IPS-NIHi7 (cell line): Measurements from ENCODE around the gene CRIP1.
A peak's percentile ranks its signal among the peaks of the same experiment; 100 is the strongest.

Experiments
- DNase-seq: peaks from one replicate; pipeline ENCODE4 v3.0.0; 2012; ENCODE audit warnings: mixed read lengths; ENCODE audit errors: extremely low spot score

Gene CRIP1

DNA sequence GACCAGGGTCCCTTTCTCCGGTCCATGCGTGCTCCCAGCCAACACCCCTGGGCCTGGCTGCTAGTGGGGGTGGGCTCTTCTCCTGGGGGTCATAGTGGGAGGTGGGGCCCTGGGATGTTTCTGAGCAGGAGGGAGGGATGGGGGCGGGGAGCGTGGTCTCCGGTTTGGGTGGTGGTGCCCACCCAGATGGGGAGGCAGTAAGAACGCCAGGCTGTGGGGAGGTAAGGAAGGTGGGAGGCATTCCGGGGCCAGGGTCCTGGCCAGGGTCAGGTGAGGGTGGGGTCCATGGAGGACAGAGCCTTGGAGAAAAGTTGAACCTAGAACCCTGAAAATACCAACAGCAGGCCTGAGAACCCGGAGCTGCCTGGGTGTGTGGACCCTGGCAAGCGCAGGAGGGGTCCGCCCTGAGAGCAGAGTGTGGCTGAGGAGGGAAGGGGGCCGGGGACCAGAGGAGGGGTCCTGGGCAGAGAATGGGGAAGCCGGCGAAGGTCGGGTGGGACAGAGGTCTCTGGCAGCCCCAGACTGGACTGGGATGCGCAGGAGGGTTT, 6.4 kb upstream of the CRIP1 start:
- DNase-seq = no peak

GRCh38 chr14:105480807-105481801, 5.6 kb upstream of the CRIP1 start:
- DNase-seq = peak; percentile 90

- DNase-seq = peak; percentile 85
These were observed 4.7 kb upstream of the CRIP1 start for GRCh38 chr14:105481886-105482457.

- DNase-seq = no peak
These were observed 4.1 kb upstream of the CRIP1 start for GRCh38 chr14:105482486-105483110.

DNA sequence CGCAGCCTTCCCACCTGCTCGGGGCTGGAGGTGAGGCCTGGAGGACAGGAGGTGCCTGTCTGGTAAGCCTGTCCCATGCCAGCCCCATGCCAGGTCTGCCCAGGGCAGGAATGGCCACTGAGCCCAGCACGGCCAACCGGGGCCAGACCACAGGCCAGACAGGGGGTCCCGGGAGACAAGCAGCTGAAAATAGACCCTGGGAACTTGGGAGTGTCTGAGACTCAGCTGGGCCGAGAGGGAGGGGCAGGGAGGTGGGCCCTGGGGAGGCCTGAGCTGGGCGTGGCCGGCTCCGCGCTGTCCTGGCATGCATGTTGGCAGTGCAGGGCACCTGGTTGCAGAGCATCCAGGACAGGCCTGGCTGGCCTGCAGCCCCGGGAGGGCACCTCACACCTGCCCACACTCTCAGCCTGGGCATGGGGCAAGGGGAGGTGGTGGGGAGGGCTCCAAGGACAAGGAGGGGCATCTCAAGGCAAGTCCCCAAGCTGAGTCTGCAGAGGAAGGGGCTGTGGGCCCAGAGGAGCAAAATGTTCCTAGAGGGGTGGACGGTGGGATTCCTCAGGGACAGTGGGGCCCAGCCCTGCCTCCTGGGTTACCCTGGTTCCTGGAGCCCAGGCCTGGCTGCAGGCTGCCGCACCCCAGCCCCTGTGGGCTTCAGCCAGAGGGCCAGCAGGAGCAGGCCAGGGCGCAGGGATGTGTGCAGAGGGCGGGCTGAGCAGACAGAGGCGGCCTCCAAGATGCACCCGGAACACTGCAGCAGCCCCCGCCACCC, 3.2 kb upstream of the CRIP1 start:
- no peak for DNase-seq

- no peak for DNase-seq
These were observed 2.4 kb upstream of the CRIP1 start for GRCh38 chr14:105484069-105484996.

DNA sequence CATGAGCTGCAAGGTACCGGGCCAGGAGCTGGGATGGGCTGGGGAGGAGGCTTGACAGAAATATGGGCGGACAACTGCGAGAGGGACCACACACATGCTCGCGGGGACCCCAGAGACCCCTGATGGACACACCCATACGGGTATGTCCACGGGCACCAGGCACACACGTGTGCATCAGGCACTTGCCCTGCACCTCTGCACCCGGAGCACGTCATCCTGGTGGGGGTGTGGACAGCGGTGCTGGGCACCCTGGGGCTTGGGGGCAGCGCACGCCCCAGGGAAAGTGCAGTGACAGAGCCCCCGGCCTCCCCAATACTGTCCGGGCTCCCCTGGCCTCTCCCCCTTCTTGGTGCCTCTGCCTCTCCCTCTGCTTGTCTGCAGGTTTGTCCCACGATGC, 1.7 kb upstream of the CRIP1 start:
- DNase-seq = no peak

DNA sequence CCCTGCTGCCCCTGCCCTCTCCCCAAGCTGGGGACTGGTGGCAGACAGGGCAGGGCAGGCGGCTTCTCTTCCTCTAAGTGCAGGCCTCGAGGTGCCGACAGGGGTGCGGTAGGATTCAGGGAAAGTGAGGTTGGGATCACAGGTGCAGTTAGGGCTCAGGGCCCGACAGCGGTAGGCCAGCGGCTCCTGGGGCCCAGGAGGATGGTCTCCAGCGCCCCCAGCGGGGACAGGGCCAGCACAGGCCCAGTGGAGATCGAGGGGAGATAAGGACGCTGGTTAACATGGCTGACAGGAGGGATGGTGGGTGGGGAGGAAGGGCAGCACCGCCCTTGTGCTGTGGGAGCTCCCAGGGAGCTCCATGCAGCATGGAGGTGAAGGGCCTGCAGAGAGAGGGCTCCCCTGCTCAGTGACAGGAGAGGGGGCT, 935 bp upstream of the CRIP1 start:
- peak; percentile 80 for DNase-seq

DNA sequence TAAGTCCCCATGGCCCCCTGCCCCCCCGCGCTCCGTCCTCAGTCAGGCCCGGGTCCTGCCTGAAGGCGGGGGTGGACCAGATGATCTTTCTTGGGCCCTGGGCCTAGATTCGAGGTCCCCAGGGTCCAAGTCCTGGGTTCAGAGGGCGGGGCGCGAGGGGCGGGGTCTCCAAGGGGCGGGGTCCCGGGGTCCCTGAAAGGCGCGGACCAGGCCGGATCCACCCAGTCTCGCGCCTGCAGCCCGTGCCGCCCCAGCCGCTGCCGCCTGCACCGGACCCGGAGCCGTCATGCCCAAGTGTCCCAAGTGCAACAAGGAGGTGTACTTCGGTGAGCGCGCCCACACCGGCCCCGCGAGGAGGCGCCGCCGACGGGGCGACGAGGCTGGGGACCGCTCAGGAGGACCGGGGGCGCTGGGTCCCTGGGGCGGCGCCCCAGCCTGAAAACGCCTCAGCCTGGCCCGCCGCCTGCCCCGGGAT, 325 bp downstream of the CRIP1 start:
- DNase-seq = no peak

GRCh38 chr14:105487449-105487985, 831 bp downstream of the CRIP1 start:
- no peak for DNase-seq

DNA sequence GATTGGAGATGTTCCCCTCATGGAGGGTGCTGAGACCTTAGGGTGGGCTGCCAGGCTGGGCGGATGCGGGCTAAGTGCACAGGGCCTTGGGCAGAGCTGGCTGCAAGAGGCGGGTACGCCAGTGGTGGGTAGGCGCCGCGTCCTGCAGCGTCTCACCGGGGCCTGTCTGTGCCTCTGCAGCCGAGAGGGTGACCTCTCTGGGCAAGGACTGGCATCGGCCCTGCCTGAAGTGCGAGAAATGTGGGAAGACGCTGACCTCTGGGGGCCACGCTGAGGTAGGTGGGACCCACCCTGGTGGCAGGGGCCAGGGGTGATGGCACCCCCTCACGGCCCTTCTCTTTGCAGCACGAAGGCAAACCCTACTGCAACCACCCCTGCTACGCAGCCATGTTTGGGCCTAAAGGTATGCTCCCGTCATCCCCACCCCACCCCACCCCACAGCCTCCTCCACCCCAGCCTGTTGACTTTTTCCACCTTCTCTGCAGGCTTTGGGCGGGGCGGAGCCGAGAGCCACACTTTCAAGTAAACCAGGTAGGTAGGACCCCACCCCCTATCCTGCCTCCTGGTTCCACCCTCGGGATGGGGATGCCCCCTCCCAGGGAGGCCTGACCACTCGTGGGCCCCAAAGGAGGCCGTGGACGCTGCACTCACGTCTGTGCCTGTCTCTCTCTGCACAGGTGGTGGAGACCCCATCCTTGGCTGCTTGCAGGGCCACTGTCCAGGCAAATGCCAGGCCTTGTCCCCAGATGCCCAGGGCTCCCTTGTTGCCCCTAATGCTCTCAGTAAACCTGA, 1.5 kb downstream of the CRIP1 start:
- no peak for DNase-seq

DNA sequence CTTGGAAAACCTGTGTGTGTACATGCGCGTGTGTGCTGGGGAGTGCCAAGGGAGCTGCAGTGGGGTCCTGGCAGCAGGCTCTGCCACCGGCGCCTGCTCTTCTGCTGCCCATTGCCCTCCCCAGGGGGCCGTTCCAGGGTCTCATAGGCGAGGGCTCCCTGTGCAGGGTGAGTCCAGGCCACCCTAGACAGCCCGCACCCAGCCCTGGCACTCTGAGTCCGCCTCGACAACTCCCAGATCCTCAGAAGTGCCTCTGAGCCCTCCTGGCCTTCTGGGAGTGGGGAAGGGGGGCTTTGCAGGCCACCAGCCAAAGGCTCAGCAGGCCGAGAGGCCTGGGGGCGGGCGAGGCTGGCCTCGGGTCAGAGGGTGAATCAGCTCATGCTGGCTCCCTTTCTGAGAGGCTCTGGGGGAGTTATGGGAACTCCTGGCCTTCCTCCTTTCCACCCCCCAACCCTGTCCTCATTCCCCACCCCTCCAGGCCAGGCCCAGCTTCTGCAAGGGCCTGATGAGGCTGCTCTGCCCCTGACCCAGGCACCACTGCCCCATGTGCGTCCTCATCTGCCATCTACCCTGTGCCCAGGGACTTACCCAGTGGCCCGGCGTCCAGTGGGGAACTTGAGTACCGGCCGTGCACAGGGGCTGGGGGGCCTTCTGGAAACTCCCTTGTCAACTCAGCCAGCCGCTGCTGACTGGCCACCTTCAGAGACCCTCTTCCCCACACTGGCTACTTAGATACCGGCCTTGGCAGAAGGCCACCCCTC, 2.3 kb downstream of the CRIP1 start:
- DNase-seq = no peak

- peak; percentile 81 for DNase-seq
These were observed 3.0 kb downstream of the CRIP1 start for GRCh38 chr14:105489542-105490266.

- DNase-seq = no peak
These were observed 3.5 kb downstream of the CRIP1 start for GRCh38 chr14:105490267-105490571.

DNA sequence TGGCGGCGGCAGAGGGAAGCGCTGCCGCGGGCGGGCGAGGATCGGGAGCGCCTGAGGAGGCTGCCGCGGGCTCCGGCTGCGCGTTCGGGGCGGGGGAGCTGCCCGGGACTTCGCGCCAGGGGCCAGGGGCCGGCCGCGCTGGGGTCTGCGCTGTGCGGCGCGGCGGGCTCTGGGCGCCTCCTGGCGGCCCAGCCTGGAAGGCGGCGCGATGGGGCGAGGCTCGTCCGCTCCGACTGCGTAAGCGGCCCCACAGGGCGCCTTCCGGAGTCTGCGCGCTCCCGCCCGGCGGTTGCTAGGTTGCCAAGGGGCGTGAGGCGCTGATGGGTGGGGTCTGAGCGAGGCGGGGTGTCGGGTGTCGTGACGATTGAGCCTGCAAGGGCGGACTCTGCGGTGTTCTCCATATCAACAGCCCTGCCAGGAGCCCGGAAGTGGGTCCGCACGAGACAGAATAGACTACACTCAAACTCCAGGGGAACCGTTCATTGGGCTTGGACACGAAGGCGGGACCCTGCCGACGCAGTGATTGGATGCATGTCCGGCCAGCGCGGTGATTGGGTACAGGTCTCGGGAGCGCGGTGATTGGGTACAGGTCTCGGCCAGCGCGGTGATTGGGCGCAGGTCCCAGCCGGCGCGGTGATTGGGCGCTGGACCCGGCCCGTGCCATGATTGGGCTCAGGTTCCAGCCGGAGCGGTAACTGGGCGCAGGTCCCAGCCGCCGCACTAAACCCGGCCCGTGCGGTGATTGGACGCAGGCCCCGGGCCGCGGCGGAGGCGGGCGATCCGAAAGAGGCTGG, 4.1 kb downstream of the CRIP1 start, which contains the start of gene TEDC1:
Gene TEDC1 (plus strand): TSS at position 675 of the 794 bp plus-strand sequence. CDS start 130 bp downstream, outside the sequence.
- DNase-seq = peak; percentile 91

GRCh38 chr14:105491366-105491973, 4.8 kb downstream of the CRIP1 start:
- peak; percentile 82 for DNase-seq
